Kidney epithelial cell (primary cell): Measurements from ENCODE around the gene KCNQ5. TPM values are rescaled to one million over a fixed set of nuclear protein-coding genes. Genes with fewer than 3 reads are reported as not detected.

Source experiments
- DNase-seq: peaks from one replicate; pipeline ENCODE4 v3.0.0-alpha.2; 2010; ENCODE audit warnings: low read depth
- H3K27me3 ChIP-seq: 2 replicates; pipeline ENCODE4 v1.6.0; 2011; ENCODE audit warnings: low read length; ENCODE audit not compliant: control insufficient read depth, insufficient read depth
- H3K36me3 ChIP-seq: 2 replicates; pipeline ENCODE4 v1.5.1; 2011; ENCODE audit warnings: low read length; ENCODE audit not compliant: control insufficient read depth, insufficient read depth
- H3K4me3 ChIP-seq: 2 replicates; pipeline ENCODE4 v1.5.1; 2011; ENCODE audit warnings: low read depth, mild to moderate bottlenecking, control low read depth, low read length
- CTCF ChIP-seq: IDR thresholded peaks from 2 replicates; pipeline ENCODE4 v1.5.1; 2011; ENCODE audit warnings: mild to moderate bottlenecking, moderate library complexity, low read length, control low read depth, inconsistent platforms; ENCODE audit not compliant: insufficient read depth, poor library complexity, severe bottlenecking
- total RNA-seq: library from RNA; depleted of rRNA; stranded (reverse); fragments of >200 nt; gene quantifications from 2 replicates; pipeline ENCODE4 v1.2.3, GENCODE V29; 2015

The KCNQ5 gene
- total RNA-seq, 1 donor from 2014 or later, result 1.9 TPM

- no peaks in the 10 kb centered on the region for H3K27me3 ChIP-seq
- no peak for DNase-seq
Observed at GRCh38 chr6:73152556-73152955, 530.7 kb downstream of the KCNQ5 start.

GRCh38 chr6:73152966-73153757, 531.3 kb downstream of the KCNQ5 start:
- no peak for DNase-seq
- no peak for TF ChIP-seq CTCF
- H3K36me3 ChIP-seq, result no peaks in the 10 kb centered on the region
- H3K27me3 ChIP-seq, result no peaks in the 10 kb centered on the region
- H3K4me3 ChIP-seq, result no peak overlapping the region

More at GRCh38 chr6:73152556-73152955, 530.7 kb downstream of the KCNQ5 start:
- H3K4me3 ChIP-seq, result no peak overlapping the region
- TF ChIP-seq CTCF, result no peak
- no peaks in the 10 kb centered on the region for H3K36me3 ChIP-seq

- H3K36me3 ChIP-seq, result no peaks in the 10 kb centered on the region
- H3K4me3 ChIP-seq, result no peak overlapping the region
- H3K27me3 ChIP-seq, result no peaks in the 10 kb centered on the region
- DNase-seq, result no peak
- no peak for TF ChIP-seq CTCF
Observed at GRCh38 chr6:73156793-73157767, 535.2 kb downstream of the KCNQ5 start.

DNA sequence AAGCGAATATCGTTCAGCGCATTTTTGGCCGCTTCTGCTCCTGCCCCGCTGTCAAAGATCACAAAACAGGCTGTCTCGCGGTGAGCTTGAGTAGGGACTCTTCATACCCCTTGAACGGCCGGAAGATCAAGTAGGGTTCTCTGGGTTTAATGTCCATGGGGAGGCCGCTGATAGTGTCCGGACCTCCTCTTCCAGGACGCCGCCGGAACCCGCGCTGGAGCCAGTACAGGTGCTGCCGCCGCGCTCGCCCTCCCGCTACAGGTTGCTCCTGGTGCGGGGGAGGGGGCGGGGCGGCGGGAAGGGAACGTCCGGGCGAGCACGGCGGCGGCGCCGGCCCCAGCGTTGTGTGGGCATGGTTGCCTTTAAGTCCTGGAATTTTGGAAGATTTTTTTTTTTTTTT, 536.0 kb downstream of the KCNQ5 start:
- TF ChIP-seq CTCF, result no peak
- DNase-seq, result no peak
- Histone ChIP-seq H3K27me3 (no peaks in the 10 kb centered on the region), H3K36me3 (no peaks in the 10 kb centered on the region), H3K4me3 (no peak overlapping the region)

GRCh38 chr6:73169111-73169510, 547.2 kb downstream of the KCNQ5 start:
- H3K36me3 ChIP-seq, result no peaks in the 10 kb centered on the region
- H3K4me3 ChIP-seq, result no peak overlapping the region
- no peak for DNase-seq
- TF ChIP-seq CTCF, result no peak
- no peaks in the 10 kb centered on the region for H3K27me3 ChIP-seq
